ENCODE data around the gene MICU1. TPM values are rescaled to one million over a fixed set of nuclear protein-coding genes. Genes with fewer than 3 reads are reported as not detected.
A peak's percentile ranks its signal among the peaks of the same experiment; 100 is the strongest.

The MICU1 gene
- total RNA-seq, 1 experiment from 2014 or later = 36.0 TPM

DNA sequence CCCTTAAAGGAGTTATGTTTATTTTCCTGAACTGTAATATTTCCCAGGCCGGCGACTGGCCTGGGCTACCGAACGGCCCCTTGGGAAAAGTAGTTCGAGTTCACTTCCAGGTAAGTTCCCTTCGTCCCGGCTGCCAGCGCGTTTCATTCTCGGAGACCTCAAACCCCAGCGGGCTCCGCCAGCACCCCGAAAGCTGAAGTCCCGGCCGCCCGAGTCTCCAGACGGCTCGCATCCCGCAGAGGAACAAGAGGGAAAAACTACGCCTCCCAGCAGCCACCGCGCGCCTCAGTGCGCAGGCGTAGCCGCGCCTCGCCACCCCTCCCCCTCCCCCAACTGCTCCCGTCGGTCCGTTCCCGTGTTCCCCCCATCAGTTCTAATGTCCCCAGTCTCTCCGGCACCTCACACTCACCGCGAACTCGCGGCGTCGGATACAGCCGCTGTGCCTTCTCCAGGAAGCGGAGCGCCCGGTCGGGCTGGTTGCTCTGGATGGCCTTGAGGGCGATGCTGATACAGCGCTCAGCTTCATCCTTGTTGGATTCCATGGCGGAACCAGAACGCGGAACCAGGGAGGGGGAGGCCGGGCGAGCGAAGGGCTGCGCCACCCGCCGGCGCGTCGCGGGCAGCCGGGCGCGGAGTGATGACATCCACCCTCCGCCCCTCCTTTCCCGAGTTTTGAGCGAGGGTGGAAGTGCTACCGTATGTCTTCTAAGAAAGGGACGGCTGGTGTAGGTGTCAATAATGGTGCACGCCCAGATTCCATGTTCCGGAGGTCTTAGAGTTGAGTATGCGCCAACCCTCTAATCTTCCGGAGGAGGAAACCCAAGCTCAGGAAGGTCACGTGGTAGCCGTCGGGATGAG, 271.3 kb downstream of the MICU1 start, which contains the start of gene DNAJB12 (continued):
- TF ChIP-seq, protein P1, sequence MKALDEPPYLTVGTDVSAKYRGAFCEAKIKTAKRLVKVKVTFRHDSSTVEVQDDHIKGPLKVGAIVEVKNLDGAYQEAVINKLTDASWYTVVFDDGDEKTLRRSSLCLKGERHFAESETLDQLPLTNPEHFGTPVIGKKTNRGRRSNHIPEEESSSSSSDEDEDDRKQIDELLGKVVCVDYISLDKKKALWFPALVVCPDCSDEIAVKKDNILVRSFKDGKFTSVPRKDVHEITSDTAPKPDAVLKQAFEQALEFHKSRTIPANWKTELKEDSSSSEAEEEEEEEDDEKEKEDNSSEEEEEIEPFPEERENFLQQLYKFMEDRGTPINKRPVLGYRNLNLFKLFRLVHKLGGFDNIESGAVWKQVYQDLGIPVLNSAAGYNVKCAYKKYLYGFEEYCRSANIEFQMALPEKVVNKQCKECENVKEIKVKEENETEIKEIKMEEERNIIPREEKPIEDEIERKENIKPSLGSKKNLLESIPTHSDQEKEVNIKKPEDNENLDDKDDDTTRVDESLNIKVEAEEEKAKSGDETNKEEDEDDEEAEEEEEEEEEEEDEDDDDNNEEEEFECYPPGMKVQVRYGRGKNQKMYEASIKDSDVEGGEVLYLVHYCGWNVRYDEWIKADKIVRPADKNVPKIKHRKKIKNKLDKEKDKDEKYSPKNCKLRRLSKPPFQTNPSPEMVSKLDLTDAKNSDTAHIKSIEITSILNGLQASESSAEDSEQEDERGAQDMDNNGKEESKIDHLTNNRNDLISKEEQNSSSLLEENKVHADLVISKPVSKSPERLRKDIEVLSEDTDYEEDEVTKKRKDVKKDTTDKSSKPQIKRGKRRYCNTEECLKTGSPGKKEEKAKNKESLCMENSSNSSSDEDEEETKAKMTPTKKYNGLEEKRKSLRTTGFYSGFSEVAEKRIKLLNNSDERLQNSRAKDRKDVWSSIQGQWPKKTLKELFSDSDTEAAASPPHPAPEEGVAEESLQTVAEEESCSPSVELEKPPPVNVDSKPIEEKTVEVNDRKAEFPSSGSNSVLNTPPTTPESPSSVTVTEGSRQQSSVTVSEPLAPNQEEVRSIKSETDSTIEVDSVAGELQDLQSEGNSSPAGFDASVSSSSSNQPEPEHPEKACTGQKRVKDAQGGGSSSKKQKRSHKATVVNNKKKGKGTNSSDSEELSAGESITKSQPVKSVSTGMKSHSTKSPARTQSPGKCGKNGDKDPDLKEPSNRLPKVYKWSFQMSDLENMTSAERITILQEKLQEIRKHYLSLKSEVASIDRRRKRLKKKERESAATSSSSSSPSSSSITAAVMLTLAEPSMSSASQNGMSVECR (CRISPR knock-in tag; IDR thresholded peaks at IDR 0.05; ENCODE audit: borderline replicate concordance) = peak; percentile 34; the same call in 1 of the 2 replicates
- TF ChIP-seq ZNF396 (CRISPR knock-in tag; IDR thresholded peaks at IDR 0.05; ENCODE audit: borderline replicate concordance) (no peak), ATF1 (CRISPR knock-in tag; IDR thresholded peaks at IDR 0.05) (peak; percentile 84; the same call in 1 of the 2 replicates), SP1 (CRISPR knock-in tag; conservative IDR thresholded peaks at IDR 0.05) (peak; percentile 88), FOXP1 (CRISPR knock-in tag; IDR thresholded peaks at IDR 0.05; ENCODE audit: borderline replicate concordance) (peak; percentile 89), CREM (CRISPR knock-in tag; IDR thresholded peaks at IDR 0.05) (peak; percentile 98), CREB1 (CRISPR knock-in tag; IDR thresholded peaks at IDR 0.05) (peak; percentile 95), ZNF138 (CRISPR knock-in tag; conservative IDR thresholded peaks at IDR 0.05) (no peak), MYBL2 (CRISPR knock-in tag; IDR thresholded peaks at IDR 0.05) (peak; percentile 49; the same call in 1 of the 2 replicates), MXD4 (CRISPR knock-in tag; IDR thresholded peaks at IDR 0.05; ENCODE audit: borderline replicate concordance) (no peak), GABPB1 (CRISPR knock-in tag; IDR thresholded peaks at IDR 0.05) (peak; percentile 81), JAZF1 (CRISPR knock-in tag; IDR thresholded peaks at IDR 0.05) (no peak), TEAD1 (CRISPR knock-in tag; IDR thresholded peaks at IDR 0.05) (peak; percentile 26; the same call in 1 of the 2 replicates)
- TF ChIP-seq, protein P2, sequence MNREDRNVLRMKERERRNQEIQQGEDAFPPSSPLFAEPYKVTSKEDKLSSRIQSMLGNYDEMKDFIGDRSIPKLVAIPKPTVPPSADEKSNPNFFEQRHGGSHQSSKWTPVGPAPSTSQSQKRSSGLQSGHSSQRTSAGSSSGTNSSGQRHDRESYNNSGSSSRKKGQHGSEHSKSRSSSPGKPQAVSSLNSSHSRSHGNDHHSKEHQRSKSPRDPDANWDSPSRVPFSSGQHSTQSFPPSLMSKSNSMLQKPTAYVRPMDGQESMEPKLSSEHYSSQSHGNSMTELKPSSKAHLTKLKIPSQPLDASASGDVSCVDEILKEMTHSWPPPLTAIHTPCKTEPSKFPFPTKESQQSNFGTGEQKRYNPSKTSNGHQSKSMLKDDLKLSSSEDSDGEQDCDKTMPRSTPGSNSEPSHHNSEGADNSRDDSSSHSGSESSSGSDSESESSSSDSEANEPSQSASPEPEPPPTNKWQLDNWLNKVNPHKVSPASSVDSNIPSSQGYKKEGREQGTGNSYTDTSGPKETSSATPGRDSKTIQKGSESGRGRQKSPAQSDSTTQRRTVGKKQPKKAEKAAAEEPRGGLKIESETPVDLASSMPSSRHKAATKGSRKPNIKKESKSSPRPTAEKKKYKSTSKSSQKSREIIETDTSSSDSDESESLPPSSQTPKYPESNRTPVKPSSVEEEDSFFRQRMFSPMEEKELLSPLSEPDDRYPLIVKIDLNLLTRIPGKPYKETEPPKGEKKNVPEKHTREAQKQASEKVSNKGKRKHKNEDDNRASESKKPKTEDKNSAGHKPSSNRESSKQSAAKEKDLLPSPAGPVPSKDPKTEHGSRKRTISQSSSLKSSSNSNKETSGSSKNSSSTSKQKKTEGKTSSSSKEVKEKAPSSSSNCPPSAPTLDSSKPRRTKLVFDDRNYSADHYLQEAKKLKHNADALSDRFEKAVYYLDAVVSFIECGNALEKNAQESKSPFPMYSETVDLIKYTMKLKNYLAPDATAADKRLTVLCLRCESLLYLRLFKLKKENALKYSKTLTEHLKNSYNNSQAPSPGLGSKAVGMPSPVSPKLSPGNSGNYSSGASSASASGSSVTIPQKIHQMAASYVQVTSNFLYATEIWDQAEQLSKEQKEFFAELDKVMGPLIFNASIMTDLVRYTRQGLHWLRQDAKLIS (CRISPR knock-in tag; IDR thresholded peaks at IDR 0.05; ENCODE audit: borderline replicate concordance) = peak; percentile 73; the same call in 1 of the 2 replicates
- TF ChIP-seq, protein P3, sequence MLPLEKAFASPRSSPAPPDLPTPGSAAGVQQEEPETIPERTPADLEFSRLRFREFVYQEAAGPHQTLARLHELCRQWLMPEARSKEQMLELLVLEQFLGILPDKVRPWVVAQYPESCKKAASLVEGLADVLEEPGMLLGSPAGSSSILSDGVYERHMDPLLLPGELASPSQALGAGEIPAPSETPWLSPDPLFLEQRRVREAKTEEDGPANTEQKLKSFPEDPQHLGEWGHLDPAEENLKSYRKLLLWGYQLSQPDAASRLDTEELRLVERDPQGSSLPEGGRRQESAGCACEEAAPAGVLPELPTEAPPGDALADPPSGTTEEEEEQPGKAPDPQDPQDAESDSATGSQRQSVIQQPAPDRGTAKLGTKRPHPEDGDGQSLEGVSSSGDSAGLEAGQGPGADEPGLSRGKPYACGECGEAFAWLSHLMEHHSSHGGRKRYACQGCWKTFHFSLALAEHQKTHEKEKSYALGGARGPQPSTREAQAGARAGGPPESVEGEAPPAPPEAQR (CRISPR knock-in tag; IDR thresholded peaks at IDR 0.05) = no peak
- TF ChIP-seq, protein P4, sequence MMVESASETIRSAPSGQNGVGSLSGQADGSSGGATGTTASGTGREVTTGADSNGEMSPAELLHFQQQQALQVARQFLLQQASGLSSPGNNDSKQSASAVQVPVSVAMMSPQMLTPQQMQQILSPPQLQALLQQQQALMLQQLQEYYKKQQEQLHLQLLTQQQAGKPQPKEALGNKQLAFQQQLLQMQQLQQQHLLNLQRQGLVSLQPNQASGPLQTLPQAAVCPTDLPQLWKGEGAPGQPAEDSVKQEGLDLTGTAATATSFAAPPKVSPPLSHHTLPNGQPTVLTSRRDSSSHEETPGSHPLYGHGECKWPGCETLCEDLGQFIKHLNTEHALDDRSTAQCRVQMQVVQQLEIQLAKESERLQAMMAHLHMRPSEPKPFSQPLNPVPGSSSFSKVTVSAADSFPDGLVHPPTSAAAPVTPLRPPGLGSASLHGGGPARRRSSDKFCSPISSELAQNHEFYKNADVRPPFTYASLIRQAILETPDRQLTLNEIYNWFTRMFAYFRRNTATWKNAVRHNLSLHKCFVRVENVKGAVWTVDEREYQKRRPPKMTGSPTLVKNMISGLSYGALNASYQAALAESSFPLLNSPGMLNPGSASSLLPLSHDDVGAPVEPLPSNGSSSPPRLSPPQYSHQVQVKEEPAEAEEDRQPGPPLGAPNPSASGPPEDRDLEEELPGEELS (CRISPR knock-in tag; IDR thresholded peaks at IDR 0.05) = no peak
- TF ChIP-seq, protein P5, sequence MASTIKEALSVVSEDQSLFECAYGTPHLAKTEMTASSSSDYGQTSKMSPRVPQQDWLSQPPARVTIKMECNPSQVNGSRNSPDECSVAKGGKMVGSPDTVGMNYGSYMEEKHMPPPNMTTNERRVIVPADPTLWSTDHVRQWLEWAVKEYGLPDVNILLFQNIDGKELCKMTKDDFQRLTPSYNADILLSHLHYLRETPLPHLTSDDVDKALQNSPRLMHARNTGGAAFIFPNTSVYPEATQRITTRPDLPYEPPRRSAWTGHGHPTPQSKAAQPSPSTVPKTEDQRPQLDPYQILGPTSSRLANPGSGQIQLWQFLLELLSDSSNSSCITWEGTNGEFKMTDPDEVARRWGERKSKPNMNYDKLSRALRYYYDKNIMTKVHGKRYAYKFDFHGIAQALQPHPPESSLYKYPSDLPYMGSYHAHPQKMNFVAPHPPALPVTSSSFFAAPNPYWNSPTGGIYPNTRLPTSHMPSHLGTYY (CRISPR knock-in tag; IDR thresholded peaks at IDR 0.05) = peak; percentile 73; the same call in 1 of the 2 replicates
- TF ChIP-seq, protein P6, sequence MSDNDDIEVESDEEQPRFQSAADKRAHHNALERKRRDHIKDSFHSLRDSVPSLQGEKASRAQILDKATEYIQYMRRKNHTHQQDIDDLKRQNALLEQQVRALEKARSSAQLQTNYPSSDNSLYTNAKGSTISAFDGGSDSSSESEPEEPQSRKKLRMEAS (CRISPR knock-in tag; IDR thresholded peaks at IDR 0.05) = peak; percentile 84
- TF ChIP-seq, protein P7, sequence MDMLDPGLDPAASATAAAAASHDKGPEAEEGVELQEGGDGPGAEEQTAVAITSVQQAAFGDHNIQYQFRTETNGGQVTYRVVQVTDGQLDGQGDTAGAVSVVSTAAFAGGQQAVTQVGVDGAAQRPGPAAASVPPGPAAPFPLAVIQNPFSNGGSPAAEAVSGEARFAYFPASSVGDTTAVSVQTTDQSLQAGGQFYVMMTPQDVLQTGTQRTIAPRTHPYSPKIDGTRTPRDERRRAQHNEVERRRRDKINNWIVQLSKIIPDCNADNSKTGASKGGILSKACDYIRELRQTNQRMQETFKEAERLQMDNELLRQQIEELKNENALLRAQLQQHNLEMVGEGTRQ (CRISPR knock-in tag; IDR thresholded peaks at IDR 0.05) = peak; percentile 91
